GM19372 (cell line): ENCODE measurements around the gene OR52N5.

Experiments
- ATAC-seq: cut with Tn5 transposase; IDR thresholded peaks from one replicate; pipeline ENCODE4 v1.9.1; 2021; ENCODE audit warnings: mild to moderate bottlenecking, low read depth, moderate library complexity; ENCODE audit not compliant: unreplicated experiment

Gene OR52N5

GRCh38 chr11:5783255-5783654 lies at the start of gene OR52N5:
TSS of gene OR52N5 (minus strand) at chr11:5783355. CDS start at chr11:5778634, 4,721 bp downstream.
- no peak for ATAC-seq

- ATAC-seq = no peak
These were observed 48.2 kb upstream of the OR52N5 start for GRCh38 chr11:5831196-5831829.

- ATAC-seq = peak; percentile 51
These were observed 35.2 kb upstream of the OR52N5 start for GRCh38 chr11:5818245-5818886.

GRCh38 chr11:5815534-5815933 lies 32.4 kb upstream of the OR52N5 start:
- ATAC-seq = no peak

- ATAC-seq = no peak
These were observed 27.0 kb upstream of the OR52N5 start for GRCh38 chr11:5809905-5810795.

GRCh38 chr11:5809122-5809519 lies 26.0 kb upstream of the OR52N5 start:
- no peak for ATAC-seq

GRCh38 chr11:5808500-5809121 lies 25.5 kb upstream of the OR52N5 start, which contains the start of gene OR52N2:
TSS of gene OR52N2 (plus strand) at chr11:5808924. CDS start at chr11:5820336, 11,412 bp downstream.
- peak; percentile 94 for ATAC-seq

- ATAC-seq = no peak
These were observed 24.4 kb upstream of the OR52N5 start for GRCh38 chr11:5807580-5807979.

GRCh38 chr11:5803982-5804381 lies 20.8 kb upstream of the OR52N5 start:
- ATAC-seq = no peak

- ATAC-seq = no peak
These were observed 13.4 kb upstream of the OR52N5 start for GRCh38 chr11:5796541-5796940.

- ATAC-seq = no peak
These were observed 8.0 kb upstream of the OR52N5 start, which contains the start of gene OR52N1 for GRCh38 chr11:5791165-5791564. TSS of gene OR52N1 (minus strand) at chr11:5791265. CDS start at chr11:5788816, 2,449 bp downstream.

- ATAC-seq = no peak
These were observed 16.1 kb downstream of the OR52N5 start for GRCh38 chr11:5767056-5767455.

GRCh38 chr11:5753943-5754342 lies 29.2 kb downstream of the OR52N5 start, which contains the start of gene OR52N4:
TSS of gene OR52N4 (plus strand) at chr11:5754243. CDS start at chr11:5754741, 498 bp downstream.
- ATAC-seq = no peak

GRCh38 chr11:5749836-5750235 lies 33.3 kb downstream of the OR52N5 start:
- ATAC-seq = no peak

GRCh38 chr11:5746614-5747013 lies 36.5 kb downstream of the OR52N5 start:
- no peak for ATAC-seq

GRCh38 chr11:5738431-5738830 lies 44.7 kb downstream of the OR52N5 start:
- no peak for ATAC-seq

- no peak for ATAC-seq
These were observed 45.3 kb downstream of the OR52N5 start for GRCh38 chr11:5737670-5738392.

GRCh38 chr11:5737091-5737490 lies 46.1 kb downstream of the OR52N5 start:
- ATAC-seq = no peak

- no peak for ATAC-seq
These were observed 46.8 kb downstream of the OR52N5 start, which contains the start of gene OR56B1 for GRCh38 chr11:5736396-5736795. TSS of gene OR56B1 (plus strand) at chr11:5736448. CDS start at chr11:5736517, 69 bp downstream.

GRCh38 chr11:5727691-5728090 lies 55.5 kb downstream of the OR52N5 start:
- no peak for ATAC-seq
